Colonic mucosa (tissue), 4 donors: ENCODE results near the gene HPS6. TPM values are rescaled to one million over a fixed set of nuclear protein-coding genes. Genes with fewer than 3 reads are reported as not detected.

Experiments used
- DNase-seq: peaks from one replicate; pipeline ENCODE4 v3.0.0-alpha.2; 2020
- H3K27ac ChIP-seq: fragments of 200-600 bp; one replicate; pipeline ENCODE4 v1.8.0; 2021
- H3K27me3 ChIP-seq: fragments of 200-600 bp; one replicate; pipeline ENCODE4 v1.8.0; 2021
- H3K36me3 ChIP-seq: fragments of 200-600 bp; one replicate; pipeline ENCODE4 v1.8.0; 2021
- H3K4me1 ChIP-seq: fragments of 200-600 bp; one replicate; pipeline ENCODE4 v1.8.0; 2021; ENCODE audit warnings: mild to moderate bottlenecking
- H3K4me3 ChIP-seq: fragments of 200-600 bp; one replicate; pipeline ENCODE4 v1.8.0; 2021
- H3K9ac ChIP-seq, 2 donors: one replicate each; pipeline ENCODE4 v1.7.0; 2013; ENCODE audit warnings: control low read depth in 2 of 2, low read depth in 2 of 2, low read length in 2 of 2
- H3K9me3 ChIP-seq: fragments of 200-600 bp; one replicate; pipeline ENCODE4 v1.8.0; 2021
- CTCF ChIP-seq: fragments of 200-600 bp; IDR thresholded peaks from one replicate; pipeline ENCODE4 v1.8.0; 2022; ENCODE audit warnings: antibody characterized with exemption, mild to moderate bottlenecking
- intact Hi-C: fragments of 100-400 bp; cut with DNase I; formaldehyde crosslinking; loops from one replicate; pipeline ENCODE4 v1.14.1; 2022
- total RNA-seq, 2 donors: library from RNA; stranded (reverse); fragmentation: NEBNext Ultra II Directional in 1 of 2; extraction: Animal tissue kit (Norgen Biotek cat#: 25700) in 1 of 2; gene quantifications; one replicate each; pipeline ENCODE4 v1.2.1, GENCODE V29; 2021
- donor health status: healthy.
- donor health status: DM: no; HTN: no; CAD: no.
- donor health status: DM: no; HTN: no; CAD: no.

HPS6 gene
- total RNA-seq, 2 donors from 2014 or later: 21.9 to 26.6 TPM

GRCh38 chr10:102111276-102111675 lies 46.1 kb downstream of the HPS6 start:
- Histone ChIP-seq H3K4me3 (no peak overlapping the region), H3K9ac (no peak overlapping the region), H3K36me3 (peaks cover 30% of the 10 kb centered on the region), H3K27ac (no peak overlapping the region), H3K9me3 (no peaks in the 10 kb centered on the region), H3K27me3 (no peaks in the 10 kb centered on the region), H3K4me1 (peaks cover 22% of the 10 kb centered on the region)
- TF ChIP-seq CTCF: no peak
- no peak for DNase-seq
- intact Hi-C loops: no loop called here

GRCh38 chr10:102112210-102112817 lies 47.2 kb downstream of the HPS6 start:
- no peak overlapping the region for H3K9ac ChIP-seq
- no peak overlapping the region for H3K27ac ChIP-seq
- no peak overlapping the region for H3K4me3 ChIP-seq
- no peaks in the 10 kb centered on the region for H3K27me3 ChIP-seq
- no peaks in the 10 kb centered on the region for H3K9me3 ChIP-seq
- H3K4me1 ChIP-seq: peaks cover 23% of the 10 kb centered on the region
- no peak for TF ChIP-seq CTCF
- intact Hi-C loops: no loop called here
- DNase-seq: no peak
- H3K36me3 ChIP-seq: peaks cover 30% of the 10 kb centered on the region

GRCh38 chr10:102113261-102113955 lies 48.3 kb downstream of the HPS6 start:
- no peak for TF ChIP-seq CTCF
- intact Hi-C loops: no loop called here

GRCh38 chr10:102113956-102114857 lies 49.1 kb downstream of the HPS6 start:
- H3K4me3 ChIP-seq: peak overlapping the region; percentile 75
- H3K27ac ChIP-seq: peak overlapping the region; percentile 73
- peaks cover 18% of the 10 kb centered on the region for H3K36me3 ChIP-seq
- TF ChIP-seq CTCF: no peak
- intact Hi-C loops: no loop called here
- DNase-seq: peak; percentile 40
- no peaks in the 10 kb centered on the region for H3K9me3 ChIP-seq
- no peaks in the 10 kb centered on the region for H3K27me3 ChIP-seq
- H3K4me1 ChIP-seq: peaks cover 38% of the 10 kb centered on the region
- peak overlapping the region; percentile 68 to 69 for H3K9ac ChIP-seq

More at GRCh38 chr10:102113261-102113955, 48.3 kb downstream of the HPS6 start:
- no peak for DNase-seq
- Histone ChIP-seq H3K4me1 (peaks cover 32% of the 10 kb centered on the region), H3K9ac (peak overlapping the region; percentile 68 to 69), H3K36me3 (peaks cover 24% of the 10 kb centered on the region), H3K4me3 (peak overlapping the region; percentile 75), H3K27me3 (no peaks in the 10 kb centered on the region), H3K27ac (no peak overlapping the region), H3K9me3 (no peaks in the 10 kb centered on the region)

GRCh38 chr10:102114861-102115618 lies 49.9 kb downstream of the HPS6 start:
- intact Hi-C loops: no loop called here
- H3K27ac ChIP-seq: peak overlapping the region; percentile 73

More at GRCh38 chr10:102114861-102115618, 49.9 kb downstream of the HPS6 start:
- peaks cover 38% of the 10 kb centered on the region for H3K4me1 ChIP-seq
- no peak for TF ChIP-seq CTCF
- no peaks in the 10 kb centered on the region for H3K27me3 ChIP-seq
- H3K9ac ChIP-seq: peak overlapping the region; percentile 59 to 79
- H3K9me3 ChIP-seq: no peaks in the 10 kb centered on the region
- H3K36me3 ChIP-seq: peaks cover 12% of the 10 kb centered on the region
- H3K4me3 ChIP-seq: peak overlapping the region; percentile 75
- peak; percentile 96 for DNase-seq
